HCT116 (cell line): ENCODE measurements around the gene OTOG. TPM values are rescaled to one million over a fixed set of nuclear protein-coding genes. Genes with fewer than 3 reads are reported as not detected.

Source experiments
- ATAC-seq: fragments of 200-7000 bp; cut with Tn5 transposase; 2 replicates; pipeline ENCODE4 v1.9.1; 2020; ENCODE audit warnings: mild to moderate bottlenecking, moderate library complexity
- BruUV-seq: library from RNA; stranded (reverse); fragments of 400-500 nt; replicated peaks from 2 replicates; lab custom pipeline; 2021; lab: Mats Ljungman, UMichigan
- CTCF ChIA-PET: fragments of 300-600 bp; sonication (Branson Sonifier 250); formaldehyde crosslinking; loops from one replicate; lab custom pipeline; 2021; ENCODE audit warnings: antibody characterized with exemption; lab: Charles Lee
- POLR2A ChIA-PET: fragments of 300-600, 350-600 bp; sonication (Branson Sonifier 250); formaldehyde crosslinking; loops from one replicate; lab custom pipeline; 2021; ENCODE audit warnings: antibody characterized with exemption; lab: Charles Lee
- RAD21 ChIA-PET, 2 experiments: fragments of 300-600 bp; sonication (Branson Sonifier 250); formaldehyde crosslinking; loops; one replicate each; lab custom pipeline; 2023; ENCODE audit warnings: low total read pairs in 2 of 2; ENCODE audit not compliant: uncharacterized antibody in 2 of 2, unreplicated experiment in 2 of 2, low non-redundant PET in 1 of 2; lab: Charles Lee
- DNase-seq: peaks from one replicate; pipeline ENCODE4 v3.0.0-alpha.2; 2010; ENCODE audit warnings: low read depth, low spot score
- H2AFZ ChIP-seq: fragments of 200-600 bp; shearing (Covaris generic), sonication (generic); 2 replicates; pipeline ENCODE4 v1.6.1; 2017; ENCODE audit warnings: low read depth, mixed run types, mixed read lengths, antibody characterized with exemption, low read length; ENCODE audit not compliant: poor library complexity, severe bottlenecking
- H3K27ac ChIP-seq: 2 replicates; pipeline ENCODE4 v1.5.1; 2012; ENCODE audit warnings: low read depth, low read length
- H3K27me3 ChIP-seq: fragments of 200-600 bp; sonication (generic); 2 replicates; pipeline ENCODE4 v1.6.1; 2016; ENCODE audit warnings: mixed run types, low read length, mixed read lengths; ENCODE audit not compliant: insufficient read depth
- H3K36me3 ChIP-seq, 2 experiments: fragments of 200-500 bp in 1 of 2; fragments of 200-600 bp in 1 of 2; sonication (Bioruptor generic) in 1 of 2; sonication (generic) in 1 of 2; 2 replicates each; pipeline versions ENCODE4 v1.5.1 to v1.6.1; 2014 to 2016; ENCODE audit warnings: low read length in 2 of 2, inconsistent platforms in 1 of 2, mixed read lengths in 1 of 2, mixed run types in 1 of 2; ENCODE audit not compliant: insufficient read depth in 2 of 2, control insufficient read depth in 1 of 2
- H3K4me1 ChIP-seq, 2 experiments: fragments of 200-600 bp in 1 of 2; sonication (generic) in 1 of 2; 2 replicates each; pipeline versions ENCODE4 v1.5.1 to v1.6.1; 2012 to 2017; ENCODE audit warnings: low read length in 2 of 2, inconsistent platforms in 1 of 2, mild to moderate bottlenecking in 1 of 2, mixed read lengths in 1 of 2, mixed run types in 1 of 2, moderate library complexity in 1 of 2; ENCODE audit not compliant: insufficient read depth in 2 of 2, control insufficient read depth in 1 of 2
- H3K4me2 ChIP-seq: fragments of 200-600 bp; sonication (generic); 2 replicates; pipeline ENCODE4 v1.6.1; 2017; ENCODE audit warnings: mixed run types, low read length, mixed read lengths
- H3K4me3 ChIP-seq, 2 experiments: fragments of 200-600 bp in 1 of 2; sonication (generic) in 1 of 2; replicated peaks in 1 of 2; 2 replicates each; pipeline ENCODE4 v1.5.1; 2011 to 2016; ENCODE audit warnings: low read length in 2 of 2, control low read depth in 1 of 2, low read depth in 1 of 2, mild to moderate bottlenecking in 1 of 2, mixed read lengths in 1 of 2, mixed run types in 1 of 2
- H3K79me2 ChIP-seq: fragments of 200-600 bp; sonication (generic); 2 replicates; pipeline ENCODE4 v1.6.1; 2017; ENCODE audit warnings: mild to moderate bottlenecking, mixed run types, low read length, moderate library complexity, mixed read lengths; ENCODE audit not compliant: insufficient read depth
- H3K9ac ChIP-seq: fragments of 200-600 bp; sonication (generic); 2 replicates; pipeline ENCODE4 v1.6.1; 2016; ENCODE audit warnings: low read length, mixed read lengths
- H3K9me2 ChIP-seq: fragments of 200-600 bp; sonication (generic), shearing (Covaris generic); 2 replicates; pipeline ENCODE4 v1.6.1; 2017; ENCODE audit warnings: mixed run types, mild to moderate bottlenecking, moderate library complexity; ENCODE audit not compliant: insufficient read depth
- H3K9me3 ChIP-seq, 2 experiments: fragments of 200-500 bp in 1 of 2; fragments of 200-600 bp in 1 of 2; sonication (Bioruptor generic) in 1 of 2; sonication (generic) in 1 of 2; 2 replicates each; pipeline ENCODE4 v1.6.1; 2014 to 2017; ENCODE audit warnings: low read length in 2 of 2, mixed read lengths in 2 of 2, inconsistent platforms in 1 of 2, low read depth in 1 of 2, mild to moderate bottlenecking in 1 of 2, mixed run types in 1 of 2, moderate library complexity in 1 of 2; ENCODE audit not compliant: control insufficient read depth in 1 of 2, insufficient read depth in 1 of 2
- H4K20me1 ChIP-seq: fragments of 200-600 bp; sonication (generic), shearing (Covaris generic); 2 replicates; pipeline ENCODE4 v1.6.1; 2017; ENCODE audit warnings: mixed run types, mild to moderate bottlenecking, moderate library complexity; ENCODE audit not compliant: insufficient read depth
- ATF3 ChIP-seq: IDR thresholded peaks from 2 replicates; pipeline ENCODE4 v1.6.1; 2012
- CBX3 ChIP-seq: IDR thresholded peaks from 2 replicates; pipeline ENCODE4 v1.6.1; 2012; ENCODE audit warnings: low read depth
- CEBPB ChIP-seq: IDR thresholded peaks from 2 replicates; pipeline ENCODE4 v1.6.1; 2012; ENCODE audit warnings: low read depth
- EGR1 ChIP-seq: IDR thresholded peaks from 2 replicates; pipeline ENCODE4 v1.6.1; 2012; ENCODE audit warnings: low read depth
- ELF1 ChIP-seq: IDR thresholded peaks from 2 replicates; pipeline ENCODE4 v1.6.1; 2012; ENCODE audit warnings: low read depth, borderline replicate concordance
- EZH2 ChIP-seq: fragments of 200-600 bp; sonication (generic); IDR thresholded peaks from 2 replicates; pipeline ENCODE4 v1.6.1; 2017; ENCODE audit warnings: antibody characterized with exemption, mixed run types
- FOSL1 ChIP-seq: IDR thresholded peaks from 2 replicates; pipeline ENCODE4 v1.6.1; 2012; ENCODE audit warnings: low read depth
- MAX ChIP-seq: IDR thresholded peaks from 2 replicates; pipeline ENCODE4 v1.6.1; 2012
- POLR2AphosphoS5 ChIP-seq: IDR thresholded peaks from 2 replicates; pipeline ENCODE4 v1.6.1; 2011; ENCODE audit warnings: mild to moderate bottlenecking, low read depth, low read length, moderate library complexity
- RAD21 ChIP-seq: IDR thresholded peaks from 2 replicates; pipeline ENCODE4 v1.6.1; 2012; ENCODE audit warnings: low read depth, mild to moderate bottlenecking
- REST ChIP-seq: IDR thresholded peaks from 2 replicates; pipeline ENCODE4 v1.6.1; 2012; ENCODE audit warnings: low read depth
- SP1 ChIP-seq: IDR thresholded peaks from 2 replicates; pipeline ENCODE4 v1.6.1; 2012; ENCODE audit warnings: low read depth
- SRF ChIP-seq: IDR thresholded peaks from 2 replicates; pipeline ENCODE4 v1.6.1; 2012; ENCODE audit warnings: low read depth
- TCF7L2 ChIP-seq: IDR thresholded peaks from 2 replicates; pipeline ENCODE4 v1.7.0; 2011; ENCODE audit warnings: borderline replicate concordance, inconsistent platforms; ENCODE audit not compliant: insufficient read depth, insufficient read length; ENCODE audit errors: extremely low read depth
- YY1 ChIP-seq: IDR thresholded peaks from 2 replicates; pipeline ENCODE4 v1.6.1; 2011; ENCODE audit warnings: low read length, low read depth, moderate library complexity, mild to moderate bottlenecking; ENCODE audit not compliant: insufficient replicate concordance; ENCODE audit errors: extremely low read depth
- ZBTB33 ChIP-seq: IDR thresholded peaks from 2 replicates; pipeline ENCODE4 v1.6.1; 2011; ENCODE audit warnings: mild to moderate bottlenecking, low read length, moderate library complexity; ENCODE audit not compliant: insufficient replicate concordance; ENCODE audit errors: extremely low read depth
- ZNF274 ChIP-seq: fragments of 200-500 bp; sonication (Bioruptor generic); IDR thresholded peaks from 2 replicates; pipeline ENCODE4 v1.6.1; 2014; ENCODE audit warnings: mild to moderate bottlenecking, low read depth, low read length, inconsistent platforms
- intact Hi-C: fragments of 100-400 bp; cut with micrococcal nuclease; formaldehyde crosslinking; loops from 2 replicates; pipeline ENCODE4 v1.10.0; 2022
- total RNA-seq: library from RNA; stranded (reverse); gene quantifications from one replicate; pipeline ENCODE4 v1.2.1, GENCODE V29; 2021; ENCODE audit not compliant: unreplicated experiment

The OTOG gene
- total RNA-seq, 1 experiment from 2014 or later: 0.07 TPM

- Histone ChIP-seq H3K9me2 (no peaks in the 10 kb centered on the region), H2AFZ (no peak overlapping the region), H3K4me1 (peaks cover 4 to 22% of the 10 kb centered on the region in 2 experiments; a peak in 3 of 4 replicates), H3K27ac (no peak overlapping the region), H3K4me3 (no peak overlapping the region), H3K27me3 (no peaks in the 10 kb centered on the region), H3K79me2 (no peaks in the 10 kb centered on the region), H3K9ac (no peak overlapping the region), H3K4me2 (no peak overlapping the region), H3K36me3 (no peaks in the 10 kb centered on the region), H3K9me3 (no peaks in the 10 kb centered on the region), H4K20me1 (no peaks in the 10 kb centered on the region)
- no TSS peak for BruUV-seq
- DNase-seq (no peak), ATAC-seq (no peak)
- ChIA-PET POLR2A (no interaction called here), RAD21 (no interaction called here), CTCF (no interaction called here)
- no peak for TF ChIP-seq SP1
- TF ChIP-seq ATF3: no peak
- no peak for TF ChIP-seq MAX
- TF ChIP-seq ZBTB33: no peak
- TF ChIP-seq CEBPB: no peak
- TF ChIP-seq TCF7L2: no peak
- TF ChIP-seq EGR1: no peak
- no peak for TF ChIP-seq CBX3
- no peak for TF ChIP-seq POLR2AphosphoS5
- no peak for TF ChIP-seq RAD21
- no peak for TF ChIP-seq ELF1
- TF ChIP-seq YY1: no peak
- no peak for TF ChIP-seq SRF
- no peak for TF ChIP-seq FOSL1
- no peak for TF ChIP-seq ZNF274
- TF ChIP-seq EZH2: no peak
- no peak for TF ChIP-seq REST
- intact Hi-C loops: no loop called here
These were observed 6.3 kb upstream of the OTOG start for GRCh38 chr11:17540807-17541206.
